Panc1 (cell line): ENCODE results near the gene ZNF778. TPM values are rescaled to one million over a fixed set of nuclear protein-coding genes. Genes with fewer than 3 reads are reported as not detected.

Source experiments
- ATAC-seq: fragments of 200-7000 bp; cut with Tn5 transposase; 2 replicates; pipeline ENCODE4 v1.9.1; 2020; ENCODE audit warnings: mild to moderate bottlenecking, moderate library complexity
- BruUV-seq: library from RNA; stranded (reverse); fragments of 400-500 nt; replicated peaks from 2 replicates; lab custom pipeline; 2021; lab: Mats Ljungman, UMichigan
- CTCF ChIA-PET: fragments of 300-600 bp; sonication (Branson Sonifier 250); formaldehyde crosslinking; loops from one replicate; lab custom pipeline; 2022; ENCODE audit warnings: antibody characterized with exemption; lab: Charles Lee
- POLR2A ChIA-PET: fragments of 300-600 bp; sonication (Branson Sonifier 250); formaldehyde crosslinking; loops from one replicate; lab custom pipeline; 2022; ENCODE audit warnings: antibody characterized with exemption; lab: Charles Lee
- DNase-seq: peaks from one replicate; pipeline ENCODE4 v3.0.0-alpha.2; 2010; ENCODE audit warnings: low read depth, low spot score
- H3K27ac ChIP-seq: 2 replicates; pipeline ENCODE4 v1.5.1; 2011; ENCODE audit warnings: mild to moderate bottlenecking, low read length, inconsistent platforms
- H3K27me3 ChIP-seq: fragments of 200-500 bp; sonication (Bioruptor generic); 2 replicates; pipeline ENCODE4 v1.6.0; 2014; ENCODE audit warnings: low read length, inconsistent platforms; ENCODE audit not compliant: control insufficient read depth, insufficient read depth
- H3K36me3 ChIP-seq: fragments of 200-500 bp; sonication (Bioruptor generic); 2 replicates; pipeline ENCODE4 v1.5.1; 2014; ENCODE audit warnings: inconsistent platforms, mild to moderate bottlenecking, low read length, moderate library complexity; ENCODE audit not compliant: control insufficient read depth, insufficient read depth
- H3K4me1 ChIP-seq: 2 replicates; pipeline ENCODE4 v1.5.1; 2011; ENCODE audit warnings: inconsistent platforms, mild to moderate bottlenecking, low read length, moderate library complexity; ENCODE audit not compliant: control insufficient read depth, insufficient read depth
- H3K4me3 ChIP-seq, 2 experiments: 2 replicates each; pipeline ENCODE4 v1.5.1; 2011 to 2012; ENCODE audit warnings: low read depth in 2 of 2, low read length in 2 of 2, mild to moderate bottlenecking in 2 of 2, inconsistent platforms in 1 of 2, moderate library complexity in 1 of 2
- H3K9me3 ChIP-seq: fragments of 200-500 bp; sonication (Bioruptor generic); 2 replicates; pipeline ENCODE4 v1.5.1; 2014; ENCODE audit warnings: low read depth, mild to moderate bottlenecking, inconsistent platforms, low read length, moderate library complexity; ENCODE audit not compliant: control insufficient read depth, insufficient read depth
- POLR2AphosphoS5 ChIP-seq: IDR thresholded peaks from 2 replicates; pipeline ENCODE4 v1.6.1; 2012; ENCODE audit warnings: mild to moderate bottlenecking, low read depth, low read length, moderate library complexity
- SIN3A ChIP-seq: IDR thresholded peaks from 2 replicates; pipeline ENCODE4 v1.6.1; 2012; ENCODE audit warnings: low read depth, mild to moderate bottlenecking, low read length, moderate library complexity, borderline replicate concordance; ENCODE audit not compliant: insufficient read depth
- TCF7L2 ChIP-seq: IDR thresholded peaks from 2 replicates; pipeline ENCODE4 v1.6.1; 2011; ENCODE audit warnings: mild to moderate bottlenecking, low read depth, low read length, inconsistent platforms
- in situ Hi-C: cut with HindIII; loops from 2 replicates; pipeline ENCODE4 v1.10.0; 2016; ENCODE audit warnings: low sequenced_read_pairs, low pct_unique_long_range_greater_than_20kb
- intact Hi-C: fragments of 100-400 bp; cut with micrococcal nuclease; formaldehyde crosslinking; loops from one replicate; pipeline ENCODE4 v1.10.0; 2022; ENCODE audit not compliant: unreplicated experiment
- total RNA-seq: library from RNA; stranded (reverse); gene quantifications from one replicate; pipeline ENCODE4 v1.2.1, GENCODE V29; 2021; ENCODE audit not compliant: unreplicated experiment
- TF ChIP-seq, protein P1 (sequence below): fragments of 450-650 bp; IDR thresholded peaks from 2 replicates; pipeline ENCODE4 v1.5.1; 2017; ENCODE audit warnings: mild to moderate bottlenecking
- TF ChIP-seq, protein P2 (sequence below), 2 experiments: IDR thresholded peaks; 2 replicates each; pipeline ENCODE4 v1.6.1; 2011 to 2012; ENCODE audit warnings: low read depth in 2 of 2, control low read depth in 1 of 2, low read length in 1 of 2, mild to moderate bottlenecking in 1 of 2, moderate library complexity in 1 of 2; ENCODE audit not compliant: insufficient read depth in 1 of 2

The ZNF778 gene
- total RNA-seq, 1 experiment from 2014 or later = 15.0 TPM

DNA sequence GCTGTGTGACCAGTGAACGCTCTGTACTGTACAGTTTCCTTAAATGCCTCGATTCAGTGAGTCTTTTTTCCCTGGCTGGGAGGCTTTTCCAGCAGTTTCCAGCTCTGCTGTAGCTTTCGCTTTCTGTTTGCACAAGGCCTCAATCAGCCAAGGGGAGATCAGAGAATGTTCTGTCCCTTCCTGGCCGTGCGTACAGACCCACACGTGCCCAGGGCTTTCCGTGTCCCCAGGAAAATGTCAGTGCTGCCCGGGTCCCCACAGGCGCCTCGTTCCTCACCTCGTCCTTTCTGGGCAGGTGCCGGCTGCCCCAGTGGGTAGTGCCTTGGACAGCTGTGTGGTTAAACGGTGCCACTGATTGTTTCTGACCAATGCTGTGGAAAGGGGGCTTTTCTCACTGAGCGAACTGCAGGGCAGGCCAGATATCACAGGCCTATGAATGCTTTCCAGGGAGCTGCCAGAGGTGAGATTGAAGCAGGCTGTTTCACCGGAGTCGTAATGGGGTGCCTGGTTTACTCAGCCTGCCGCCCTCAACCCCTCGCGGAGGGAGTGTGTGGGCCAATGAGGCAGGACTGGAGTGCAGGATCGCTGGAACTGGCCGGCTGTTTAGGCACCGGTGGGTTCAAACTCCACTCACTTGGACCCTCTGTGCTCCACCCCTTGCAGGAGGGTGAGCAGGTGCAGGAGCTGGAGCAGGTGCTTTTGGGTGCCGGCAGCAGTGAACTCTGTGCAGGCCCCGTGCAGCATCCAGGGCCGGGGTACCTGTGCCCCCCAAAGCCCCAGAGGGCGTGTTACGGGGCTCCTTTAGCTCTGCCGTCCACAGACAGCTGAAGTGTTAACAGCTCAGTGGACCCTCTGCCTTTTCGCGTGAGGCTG lies 44.4 kb downstream of the ZNF778 start:
- CTCF ChIA-PET = no interaction called here
- no TSS peak for BruUV-seq

DNA sequence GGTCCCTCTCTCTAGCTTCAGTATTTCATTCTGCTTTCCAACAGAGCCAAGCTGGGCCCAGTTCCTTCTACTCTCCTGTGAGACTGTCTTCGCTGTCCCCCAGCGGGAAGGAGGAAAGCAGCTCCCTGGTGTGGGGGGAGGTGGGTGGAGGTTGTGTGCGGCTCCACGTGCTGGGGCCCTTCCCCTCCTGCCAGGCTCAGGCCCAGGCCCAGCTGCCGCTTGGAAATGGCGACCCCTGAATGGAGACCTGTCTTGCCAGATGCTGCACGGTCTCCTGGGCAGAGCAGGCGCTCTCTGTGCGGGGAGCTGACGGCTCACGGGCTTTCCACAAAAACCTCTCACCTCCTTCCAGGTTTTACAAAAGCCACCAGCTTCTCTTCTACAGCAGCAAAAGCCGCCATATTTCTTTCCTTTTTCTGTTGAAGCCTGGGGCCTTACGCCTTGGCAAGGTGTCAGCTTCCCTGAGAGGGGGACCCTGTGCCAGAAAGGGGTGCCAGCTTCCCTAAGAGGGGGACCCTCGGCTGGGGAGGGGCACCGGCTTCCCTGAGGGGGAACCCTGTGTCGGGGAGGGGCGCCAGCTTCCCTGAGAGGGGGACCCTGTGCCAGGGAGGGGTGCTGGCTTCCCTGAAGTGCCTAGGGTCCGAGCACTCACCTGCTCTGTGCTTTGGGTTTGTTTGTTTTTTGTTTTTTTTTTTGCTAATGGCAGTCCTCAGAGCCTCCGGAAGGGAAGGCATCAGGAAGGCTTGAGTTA lies 47.5 kb downstream of the ZNF778 start:
- ChIA-PET POLR2A (interaction anchor here (0.8 kb wide), 1 partner anchor 17 kb away, joined by 3 read pairs; no protein-coding TSS in a partner anchor), CTCF (no interaction called here)
- TF ChIP-seq SIN3A (no peak), TCF7L2 (no peak), POLR2AphosphoS5 (no peak)
- TF ChIP-seq, protein P1, sequence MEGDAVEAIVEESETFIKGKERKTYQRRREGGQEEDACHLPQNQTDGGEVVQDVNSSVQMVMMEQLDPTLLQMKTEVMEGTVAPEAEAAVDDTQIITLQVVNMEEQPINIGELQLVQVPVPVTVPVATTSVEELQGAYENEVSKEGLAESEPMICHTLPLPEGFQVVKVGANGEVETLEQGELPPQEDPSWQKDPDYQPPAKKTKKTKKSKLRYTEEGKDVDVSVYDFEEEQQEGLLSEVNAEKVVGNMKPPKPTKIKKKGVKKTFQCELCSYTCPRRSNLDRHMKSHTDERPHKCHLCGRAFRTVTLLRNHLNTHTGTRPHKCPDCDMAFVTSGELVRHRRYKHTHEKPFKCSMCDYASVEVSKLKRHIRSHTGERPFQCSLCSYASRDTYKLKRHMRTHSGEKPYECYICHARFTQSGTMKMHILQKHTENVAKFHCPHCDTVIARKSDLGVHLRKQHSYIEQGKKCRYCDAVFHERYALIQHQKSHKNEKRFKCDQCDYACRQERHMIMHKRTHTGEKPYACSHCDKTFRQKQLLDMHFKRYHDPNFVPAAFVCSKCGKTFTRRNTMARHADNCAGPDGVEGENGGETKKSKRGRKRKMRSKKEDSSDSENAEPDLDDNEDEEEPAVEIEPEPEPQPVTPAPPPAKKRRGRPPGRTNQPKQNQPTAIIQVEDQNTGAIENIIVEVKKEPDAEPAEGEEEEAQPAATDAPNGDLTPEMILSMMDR = no peak
- TF ChIP-seq, protein P2, sequence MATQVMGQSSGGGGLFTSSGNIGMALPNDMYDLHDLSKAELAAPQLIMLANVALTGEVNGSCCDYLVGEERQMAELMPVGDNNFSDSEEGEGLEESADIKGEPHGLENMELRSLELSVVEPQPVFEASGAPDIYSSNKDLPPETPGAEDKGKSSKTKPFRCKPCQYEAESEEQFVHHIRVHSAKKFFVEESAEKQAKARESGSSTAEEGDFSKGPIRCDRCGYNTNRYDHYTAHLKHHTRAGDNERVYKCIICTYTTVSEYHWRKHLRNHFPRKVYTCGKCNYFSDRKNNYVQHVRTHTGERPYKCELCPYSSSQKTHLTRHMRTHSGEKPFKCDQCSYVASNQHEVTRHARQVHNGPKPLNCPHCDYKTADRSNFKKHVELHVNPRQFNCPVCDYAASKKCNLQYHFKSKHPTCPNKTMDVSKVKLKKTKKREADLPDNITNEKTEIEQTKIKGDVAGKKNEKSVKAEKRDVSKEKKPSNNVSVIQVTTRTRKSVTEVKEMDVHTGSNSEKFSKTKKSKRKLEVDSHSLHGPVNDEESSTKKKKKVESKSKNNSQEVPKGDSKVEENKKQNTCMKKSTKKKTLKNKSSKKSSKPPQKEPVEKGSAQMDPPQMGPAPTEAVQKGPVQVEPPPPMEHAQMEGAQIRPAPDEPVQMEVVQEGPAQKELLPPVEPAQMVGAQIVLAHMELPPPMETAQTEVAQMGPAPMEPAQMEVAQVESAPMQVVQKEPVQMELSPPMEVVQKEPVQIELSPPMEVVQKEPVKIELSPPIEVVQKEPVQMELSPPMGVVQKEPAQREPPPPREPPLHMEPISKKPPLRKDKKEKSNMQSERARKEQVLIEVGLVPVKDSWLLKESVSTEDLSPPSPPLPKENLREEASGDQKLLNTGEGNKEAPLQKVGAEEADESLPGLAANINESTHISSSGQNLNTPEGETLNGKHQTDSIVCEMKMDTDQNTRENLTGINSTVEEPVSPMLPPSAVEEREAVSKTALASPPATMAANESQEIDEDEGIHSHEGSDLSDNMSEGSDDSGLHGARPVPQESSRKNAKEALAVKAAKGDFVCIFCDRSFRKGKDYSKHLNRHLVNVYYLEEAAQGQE (IDR thresholded peaks at IDR 0.05; ENCODE audit: insufficient read depth in 1 of 2, low read depth in 2 of 2, low read length in 1 of 2) = no peak
- no peaks in the 10 kb centered on the region for H3K27me3 ChIP-seq
- no peaks in the 10 kb centered on the region for H3K9me3 ChIP-seq
- in situ Hi-C loops = no loop called here
- intact Hi-C loops = no loop called here
- H3K4me1 ChIP-seq = peaks cover 27% of the 10 kb centered on the region
- H3K4me3 ChIP-seq = no peak overlapping the region
- BruUV-seq = no TSS peak
- H3K27ac ChIP-seq = peak overlapping the region; percentile 57; the same call in 1 of the 2 replicates
- no peak for ATAC-seq
- DNase-seq = no peak
- no peaks in the 10 kb centered on the region for H3K36me3 ChIP-seq

More for the DNA sequence above, 44.4 kb downstream of the ZNF778 start:
- H3K9me3 ChIP-seq = no peaks in the 10 kb centered on the region
- ATAC-seq (no peak), DNase-seq (no peak)
- H3K27ac ChIP-seq = peak overlapping the region; percentile 79
- H3K4me1 ChIP-seq = peaks cover 14% of the 10 kb centered on the region
- intact Hi-C loops = no loop called here
- H3K4me3 ChIP-seq = no peak overlapping the region
- no peaks in the 10 kb centered on the region for H3K27me3 ChIP-seq
- H3K36me3 ChIP-seq = no peaks in the 10 kb centered on the region
- in situ Hi-C loops = no loop called here
- TF ChIP-seq SIN3A (no peak), TCF7L2 (no peak), POLR2AphosphoS5 (no peak)
- TF ChIP-seq, protein P1 = no peak
- TF ChIP-seq, protein P2 (IDR thresholded peaks at IDR 0.05; ENCODE audit: insufficient read depth in 1 of 2, low read depth in 2 of 2, low read length in 1 of 2) = no peak
- POLR2A ChIA-PET = interaction anchor here (1.0 kb wide), 1 partner anchor 242 kb away, joined by 3 read pairs; no protein-coding TSS in a partner anchor
